ENCODE data around the gene RGP1. TPM values are rescaled to one million over a fixed set of nuclear protein-coding genes. Genes with fewer than 3 reads are reported as not detected.

RGP1 gene
- 11.9 to 19.3 TPM (median 18.8 TPM) in 5 replicates for total RNA-seq (2022; extraction: Qiagen RNA extraction)

GRCh38 chr9:35748858-35749514 is at the start of gene RGP1, which contains the start of gene GBA2:
Gene RGP1 (plus strand): TSS chr9:35749287. CDS start chr9:35749756, 469 bp downstream.
Gene GBA2 (minus strand): TSS chr9:35749228. CDS start chr9:35748704, 524 bp downstream.

GRCh38 chr9:35732185-35732799 is 16.8 kb upstream of the RGP1 start, which contains the start of the genes CREB3 and TLN1:
Gene CREB3 (plus strand): TSS chr9:35732666. CDS start chr9:35732773, 107 bp downstream.
Gene TLN1 (minus strand): TSS chr9:35732195. CDS start chr9:35725694, 6,501 bp downstream.

GRCh38 chr9:35754264-35754663 is 5.2 kb downstream of the RGP1 start, which contains the start of gene MSMP:
Gene MSMP (minus strand): TSS chr9:35754276. CDS start chr9:35754129, 147 bp downstream.

GRCh38 chr9:35791297-35791921 is 42.3 kb downstream of the RGP1 start, which contains the start of gene NPR2:
Gene NPR2 (plus strand): TSS chr9:35791591. CDS start chr9:35792409, 818 bp downstream.

Other genes starting within 250 kb of the RGP1 start
- gene TESK1, start 144.0 kb upstream of the RGP1 start, total RNA-seq (2022; extraction: Qiagen RNA extraction) = 19.4 to 32.8 TPM (median 30.3 TPM) in 5 replicates
- 0.18 to 0.42 TPM (median 0.29 TPM) in 4 of 5 replicates, not detected in the other for gene CD72, start 130.9 kb upstream of the RGP1 start, total RNA-seq (2022; extraction: Qiagen RNA extraction)
- not detected in 5 replicates for gene SIT1, start 98.4 kb upstream of the RGP1 start, total RNA-seq (2022; extraction: Qiagen RNA extraction)
- 4.7 to 10.3 TPM (median 5.3 TPM) in 3 of 5 replicates, not detected in the others for gene RMRP, start 91.3 kb upstream of the RGP1 start, total RNA-seq (2022; extraction: Qiagen RNA extraction)
- gene CCDC107, start 91.0 kb upstream of the RGP1 start, total RNA-seq (2022; extraction: Qiagen RNA extraction) = 24.5 to 32.3 TPM (median 29.5 TPM) in 5 replicates
- gene ARHGEF39, start 84.1 kb upstream of the RGP1 start, total RNA-seq (2022; extraction: Qiagen RNA extraction) = 11.5 to 16.2 TPM (median 15.4 TPM) in 5 replicates
- 5.6 to 10.5 TPM (median 8.9 TPM) in 5 replicates for gene CA9, start 75.4 kb upstream of the RGP1 start, total RNA-seq (2022; extraction: Qiagen RNA extraction)
- 663 to 742 TPM (median 711 TPM) in 5 replicates for gene TPM2, start 59.4 kb upstream of the RGP1 start, total RNA-seq (2022; extraction: Qiagen RNA extraction)
- 103 to 127 TPM (median 113 TPM) in 5 replicates for gene TLN1, start 17.1 kb upstream of the RGP1 start, total RNA-seq (2022; extraction: Qiagen RNA extraction)
- gene CREB3, start 16.6 kb upstream of the RGP1 start, total RNA-seq (2022; extraction: Qiagen RNA extraction) = 52.5 to 59.5 TPM (median 55.6 TPM) in 5 replicates
- gene GBA2, start 59 bp upstream of the RGP1 start, total RNA-seq (2022; extraction: Qiagen RNA extraction) = 22.8 to 39.1 TPM (median 34.1 TPM) in 5 replicates
- gene MSMP, start 5.0 kb downstream of the RGP1 start, total RNA-seq (2022; extraction: Qiagen RNA extraction) = not detected in 5 replicates
- gene NPR2, start 42.3 kb downstream of the RGP1 start, total RNA-seq (2022; extraction: Qiagen RNA extraction) = 3.6 to 6.2 TPM (median 5.0 TPM) in 5 replicates
- 0.24 to 0.51 TPM (median 0.34 TPM) in 5 replicates for gene SPAG8, start 63.0 kb downstream of the RGP1 start, total RNA-seq (2022; extraction: Qiagen RNA extraction)
- 73.2 to 94.8 TPM (median 82.2 TPM) in 5 replicates for gene HINT2, start 65.8 kb downstream of the RGP1 start, total RNA-seq (2022; extraction: Qiagen RNA extraction)
- not detected in 5 replicates for gene FAM221B, start 79.4 kb downstream of the RGP1 start, total RNA-seq (2022; extraction: Qiagen RNA extraction)
- gene TMEM8B, start 79.9 kb downstream of the RGP1 start, total RNA-seq (2022; extraction: Qiagen RNA extraction) = 2.1 to 4.5 TPM (median 3.6 TPM) in 5 replicates
- gene OR13J1, start 121.1 kb downstream of the RGP1 start, total RNA-seq (2022; extraction: Qiagen RNA extraction) = not detected in 5 replicates
- gene HRCT1, start 156.9 kb downstream of the RGP1 start, total RNA-seq (2022; extraction: Qiagen RNA extraction) = 0.14 to 0.40 TPM (median 0.18 TPM) in 5 replicates
- 0.10 to 0.20 TPM (median 0.15 TPM) in 4 of 5 replicates, not detected in the other for gene SPAAR, start 160.2 kb downstream of the RGP1 start, total RNA-seq (2022; extraction: Qiagen RNA extraction)
- not detected in 5 replicates for gene OR2S2, start 208.9 kb downstream of the RGP1 start, total RNA-seq (2022; extraction: Qiagen RNA extraction)